Esophagus muscularis mucosa (tissue), 3 donors: ENCODE results near the gene C16orf74.

Source experiments
- POLR2A ChIP-seq: fragments of 450-650 bp; IDR thresholded peaks from one replicate; pipeline ENCODE4 v1.6.1; 2017; ENCODE audit warnings: antibody characterized with exemption, moderate library complexity, mild to moderate bottlenecking, low read depth
- POLR2AphosphoS5 ChIP-seq, 2 donors: sonication (generic); formaldehyde crosslinking; IDR thresholded peaks; one replicate each; pipeline ENCODE4 v1.6.1; 2017; ENCODE audit warnings: antibody characterized with exemption in 2 of 2
- TF ChIP-seq, protein P1 (sequence below), 3 experiments: fragments of 200-600 bp in 2 of 3; fragments of 450-650 bp in 1 of 3; sonication (generic) in 2 of 3; IDR thresholded peaks; one replicate each; pipeline ENCODE4 v1.5.1; 2017 to 2019; ENCODE audit warnings: antibody characterized with exemption in 3 of 3, mild to moderate bottlenecking in 2 of 3, moderate library complexity in 1 of 3

DNA sequence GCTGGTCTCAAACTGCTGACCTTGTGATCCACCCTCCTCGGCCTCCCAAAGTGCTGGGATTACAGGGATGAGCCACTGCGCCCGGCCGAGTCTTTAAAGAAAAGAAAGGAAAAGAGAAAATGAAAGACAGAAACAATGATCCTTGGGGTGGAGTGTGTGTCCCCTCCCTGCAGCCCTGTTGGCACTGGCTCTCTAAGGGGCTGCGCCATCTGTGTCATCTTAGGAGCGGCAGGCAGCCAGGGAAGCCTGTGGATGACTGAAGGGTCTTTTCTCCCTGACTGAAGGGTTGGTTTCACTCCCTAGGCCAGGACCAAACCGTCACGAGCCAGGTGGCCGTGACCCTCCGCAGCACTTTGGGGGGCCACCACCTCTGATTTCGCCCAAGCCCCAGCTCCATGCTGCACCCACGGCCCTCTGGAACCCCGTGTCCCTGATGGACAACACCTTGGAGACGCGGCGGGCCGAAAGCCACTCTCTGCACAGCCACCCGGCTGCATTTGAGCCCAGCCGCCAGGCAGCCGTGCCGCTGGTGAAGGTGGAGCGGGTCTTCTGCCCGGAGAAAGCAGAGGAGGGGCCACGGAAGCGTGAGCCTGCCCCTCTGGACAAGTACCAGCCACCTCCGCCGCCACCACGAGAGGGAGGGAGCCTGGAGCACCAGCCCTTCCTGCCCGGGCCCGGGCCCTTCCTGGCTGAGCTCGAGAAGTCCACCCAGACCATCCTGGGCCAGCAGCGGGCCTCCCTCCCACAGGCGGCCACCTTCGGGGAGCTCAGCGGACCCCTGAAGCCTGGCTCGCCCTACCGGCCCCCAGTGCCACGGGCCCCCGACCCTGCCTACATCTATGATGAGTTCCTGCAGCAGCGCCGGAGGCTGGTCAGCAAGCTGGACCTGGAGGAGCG is 89.8 kb downstream of the C16orf74 start:
- TF ChIP-seq, protein P1, sequence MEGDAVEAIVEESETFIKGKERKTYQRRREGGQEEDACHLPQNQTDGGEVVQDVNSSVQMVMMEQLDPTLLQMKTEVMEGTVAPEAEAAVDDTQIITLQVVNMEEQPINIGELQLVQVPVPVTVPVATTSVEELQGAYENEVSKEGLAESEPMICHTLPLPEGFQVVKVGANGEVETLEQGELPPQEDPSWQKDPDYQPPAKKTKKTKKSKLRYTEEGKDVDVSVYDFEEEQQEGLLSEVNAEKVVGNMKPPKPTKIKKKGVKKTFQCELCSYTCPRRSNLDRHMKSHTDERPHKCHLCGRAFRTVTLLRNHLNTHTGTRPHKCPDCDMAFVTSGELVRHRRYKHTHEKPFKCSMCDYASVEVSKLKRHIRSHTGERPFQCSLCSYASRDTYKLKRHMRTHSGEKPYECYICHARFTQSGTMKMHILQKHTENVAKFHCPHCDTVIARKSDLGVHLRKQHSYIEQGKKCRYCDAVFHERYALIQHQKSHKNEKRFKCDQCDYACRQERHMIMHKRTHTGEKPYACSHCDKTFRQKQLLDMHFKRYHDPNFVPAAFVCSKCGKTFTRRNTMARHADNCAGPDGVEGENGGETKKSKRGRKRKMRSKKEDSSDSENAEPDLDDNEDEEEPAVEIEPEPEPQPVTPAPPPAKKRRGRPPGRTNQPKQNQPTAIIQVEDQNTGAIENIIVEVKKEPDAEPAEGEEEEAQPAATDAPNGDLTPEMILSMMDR (IDR thresholded peaks at IDR 0.05) = no peak
- no peak for TF ChIP-seq POLR2A
- no peak for TF ChIP-seq POLR2AphosphoS5 (IDR thresholded peaks at IDR 0.05)
